SHP77 (cell line): Measurements from ENCODE around the gene KCNMB1.
"Not testable (repeated sequence)": the region's sequence is repeated elsewhere in the genome, so short reads cannot be mapped to it uniquely, and the experiment has no call there.

Experiments
- DNase-seq, 2 experiments: peaks; one replicate each; lab custom pipeline; 2025; lab: John Stamatoyannopoulos, UW

KCNMB1 gene

GRCh38 chr5:170377027-170377426 is 12.1 kb downstream of the KCNMB1 start:
- no peak for DNase-seq

GRCh38 chr5:170376526-170376925 is 12.6 kb downstream of the KCNMB1 start:
- not testable (repeated sequence) for DNase-seq

- no peak for DNase-seq
Observed at GRCh38 chr5:170375283-170375682, 13.9 kb downstream of the KCNMB1 start.

GRCh38 chr5:170372971-170373370 is 16.2 kb downstream of the KCNMB1 start:
- no peak for DNase-seq

- no peak for DNase-seq
Observed at GRCh38 chr5:170368586-170368985, 20.6 kb downstream of the KCNMB1 start.

DNA sequence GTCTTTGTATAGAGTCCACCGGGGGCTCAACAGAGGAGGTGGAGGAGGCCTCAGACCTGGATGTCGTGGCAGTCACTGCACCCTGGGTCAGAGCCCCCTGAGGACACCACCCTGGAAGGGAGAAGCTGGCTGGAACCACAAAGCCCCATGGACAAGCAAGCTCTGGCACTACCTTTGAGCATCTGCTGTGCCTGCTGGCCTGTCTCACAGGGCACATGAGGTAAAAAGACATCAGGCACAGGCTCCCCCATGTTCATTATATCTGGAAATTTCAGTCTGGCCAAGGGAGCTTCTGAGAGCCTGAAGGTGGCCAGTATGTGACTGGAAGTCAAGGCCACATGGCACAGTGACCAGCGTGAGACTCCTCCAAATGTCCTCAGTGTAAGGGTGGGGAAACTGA is 22.9 kb downstream of the KCNMB1 start:
- no peak for DNase-seq

GRCh38 chr5:170365831-170366230 is 23.3 kb downstream of the KCNMB1 start:
- DNase-seq: no peak

- no peak for DNase-seq
Observed at GRCh38 chr5:170365011-170365410, 24.2 kb downstream of the KCNMB1 start.

DNA sequence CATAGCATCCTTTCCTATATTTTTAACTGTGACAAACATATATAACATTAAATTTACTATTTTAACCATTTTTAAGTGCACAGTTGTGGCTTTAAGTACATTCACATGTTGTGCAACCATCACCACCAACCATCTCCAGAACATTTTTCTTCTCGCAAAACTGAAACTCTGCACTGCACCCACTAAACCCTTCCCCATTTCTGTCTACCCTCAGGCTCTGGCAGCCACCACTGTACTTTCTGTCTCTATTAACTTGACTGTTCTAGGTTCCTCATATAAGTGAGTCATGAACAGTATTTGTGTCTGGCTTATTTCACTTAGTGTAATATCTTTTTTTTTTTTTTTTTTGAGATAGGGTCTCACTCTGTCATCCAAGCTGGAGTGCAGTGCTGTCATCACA is 25.5 kb downstream of the KCNMB1 start:
- DNase-seq: no peak

DNA sequence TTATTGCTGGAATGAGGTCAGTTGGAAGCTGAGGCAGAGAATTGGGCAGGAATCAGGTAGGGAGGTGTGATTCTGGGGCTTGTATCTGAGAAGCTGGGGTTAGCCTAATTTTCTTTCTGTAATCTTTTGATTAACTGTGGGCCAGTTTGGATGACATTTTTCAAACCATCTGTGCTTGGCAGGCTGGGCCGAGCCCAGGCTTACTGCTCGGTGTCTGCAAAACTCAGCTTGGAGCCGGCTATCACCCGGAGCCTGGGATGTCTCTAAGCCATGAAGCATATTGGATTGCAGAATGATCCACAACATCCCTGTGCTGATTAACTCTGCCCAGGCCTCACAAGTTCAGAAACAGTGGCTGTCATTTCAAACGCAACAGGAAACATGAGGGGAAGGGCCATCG is 26.5 kb downstream of the KCNMB1 start:
- no peak for DNase-seq

- DNase-seq: no peak
Observed at GRCh38 chr5:170362102-170362501, 27.1 kb downstream of the KCNMB1 start.

GRCh38 chr5:170361616-170362015 is 27.6 kb downstream of the KCNMB1 start:
- no peak for DNase-seq

GRCh38 chr5:170361116-170361515 is 28.1 kb downstream of the KCNMB1 start:
- DNase-seq: no peak

GRCh38 chr5:170360709-170361108 is 28.5 kb downstream of the KCNMB1 start:
- no peak for DNase-seq

DNA sequence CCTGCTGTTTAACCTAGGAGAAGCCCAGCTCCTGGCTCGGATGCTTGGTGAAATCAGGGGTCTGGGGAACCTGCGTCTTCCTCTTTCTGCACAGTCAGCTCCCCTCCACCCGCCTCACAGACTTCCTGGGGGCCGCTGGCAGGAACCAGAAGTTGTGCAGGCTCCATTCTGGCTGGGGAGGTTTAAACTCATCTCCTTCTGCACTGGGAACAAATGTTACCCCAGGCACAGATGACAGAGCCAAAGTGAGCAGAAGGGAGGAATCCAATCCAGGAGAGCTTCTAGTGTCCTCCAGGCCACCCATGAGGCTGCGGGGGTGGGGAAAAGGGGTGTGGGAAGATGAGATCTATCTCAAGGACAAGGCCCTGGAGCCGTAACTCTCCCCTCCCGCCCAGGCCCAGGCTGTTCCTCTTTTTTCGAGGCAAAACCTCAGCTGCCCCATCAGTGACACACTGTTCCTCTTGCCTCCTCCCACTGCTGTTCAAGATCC is 31.2 kb downstream of the KCNMB1 start:
- DNase-seq: no peak

DNA sequence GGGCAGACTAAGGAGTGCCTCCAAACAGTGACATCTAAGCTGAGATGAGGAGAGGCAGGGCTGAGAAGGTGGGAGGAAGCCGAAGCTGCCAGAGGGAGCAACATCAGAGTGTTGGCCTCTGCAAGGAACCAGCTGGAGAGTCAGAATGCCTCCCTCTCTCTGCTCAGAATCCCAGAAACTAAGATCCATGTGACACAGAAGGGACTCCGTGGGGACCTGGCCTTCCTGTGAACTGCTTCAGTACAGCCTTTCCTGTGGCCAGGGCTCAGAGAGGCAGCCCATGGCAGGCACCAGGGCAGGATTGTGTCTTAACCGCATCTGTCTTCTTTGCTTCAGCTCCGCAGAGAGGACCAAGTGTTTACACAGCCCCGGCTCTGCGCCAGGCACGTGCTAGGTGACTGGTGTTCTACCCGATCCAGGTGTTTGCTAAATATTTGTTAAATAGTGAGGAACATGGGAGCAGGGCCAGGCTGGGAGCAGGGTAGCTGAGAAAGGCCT is 33.5 kb downstream of the KCNMB1 start:
- DNase-seq: peak in 1 of 2 experiments; percentile 4

DNA sequence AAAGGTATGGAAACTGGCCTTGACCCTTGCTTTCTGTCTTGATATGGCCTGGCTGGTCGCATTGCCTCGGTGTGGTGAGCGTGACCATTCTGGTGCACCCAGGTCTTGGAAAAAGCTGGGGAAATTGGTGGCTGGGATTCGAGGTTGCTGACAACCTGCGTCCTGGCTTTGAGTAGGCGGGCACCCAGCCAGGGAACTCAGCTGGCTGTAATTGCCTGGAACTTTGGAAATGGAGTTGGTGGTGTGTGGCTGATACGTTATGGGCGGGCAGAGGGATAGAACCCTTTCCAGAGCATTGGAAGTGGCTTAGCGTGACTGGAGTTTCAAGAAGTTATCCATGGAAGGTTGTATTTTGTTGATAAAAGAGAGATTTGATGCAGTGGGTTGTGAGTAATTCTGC is 35.2 kb downstream of the KCNMB1 start:
- no peak for DNase-seq

GRCh38 chr5:170353011-170353761 is 36.0 kb downstream of the KCNMB1 start:
- no peak for DNase-seq

DNA sequence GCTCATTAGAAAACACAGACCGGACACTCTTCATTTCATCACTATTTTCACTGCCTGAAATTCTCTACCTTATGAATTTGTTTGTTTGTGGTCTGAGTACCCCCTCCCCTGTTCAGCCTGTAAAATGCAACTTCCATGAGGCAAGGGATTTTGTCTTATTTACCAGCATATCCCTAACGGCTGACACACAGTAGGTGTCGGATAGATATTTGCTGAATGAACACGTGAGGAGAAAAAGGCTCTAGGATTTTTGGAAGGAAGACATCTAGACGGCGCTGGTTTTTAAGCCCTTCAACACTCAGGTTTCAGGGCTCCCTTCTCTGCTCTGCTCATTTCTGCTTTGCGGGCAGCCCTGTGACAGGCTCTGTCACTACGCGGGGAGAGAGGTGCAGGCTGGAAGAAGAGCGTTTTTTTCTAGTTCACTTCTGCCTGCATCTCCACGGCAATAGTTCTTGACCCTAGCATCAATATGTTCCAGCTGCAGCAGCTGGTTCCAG is 41.0 kb downstream of the KCNMB1 start:
- DNase-seq: no peak

DNA sequence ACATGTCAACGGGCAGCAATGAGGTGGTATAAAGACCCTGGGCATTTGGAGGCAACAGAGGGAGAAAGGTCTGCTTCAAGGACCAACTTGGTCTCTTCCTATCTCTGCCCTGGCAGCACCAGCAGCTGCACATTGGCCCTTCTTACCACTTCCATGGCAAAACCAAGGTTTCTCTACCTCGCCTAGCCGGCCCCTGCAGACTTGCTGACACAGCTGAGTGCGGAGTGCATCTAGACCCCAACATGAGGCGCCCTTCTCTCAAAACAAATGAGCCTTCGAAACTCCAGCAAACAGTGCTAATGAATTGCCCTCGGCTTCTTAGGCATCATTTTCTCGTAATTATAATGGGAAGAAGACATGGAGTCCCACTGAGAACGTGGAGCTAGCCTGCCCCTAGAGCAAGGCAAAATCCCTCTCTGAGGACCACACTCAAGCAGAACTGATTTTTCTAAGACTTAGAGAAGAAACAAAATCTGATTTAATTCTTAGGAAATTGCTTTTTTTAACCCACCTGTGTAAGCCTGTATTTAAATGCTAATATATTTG is 42.1 kb downstream of the KCNMB1 start:
- DNase-seq: no peak

DNA sequence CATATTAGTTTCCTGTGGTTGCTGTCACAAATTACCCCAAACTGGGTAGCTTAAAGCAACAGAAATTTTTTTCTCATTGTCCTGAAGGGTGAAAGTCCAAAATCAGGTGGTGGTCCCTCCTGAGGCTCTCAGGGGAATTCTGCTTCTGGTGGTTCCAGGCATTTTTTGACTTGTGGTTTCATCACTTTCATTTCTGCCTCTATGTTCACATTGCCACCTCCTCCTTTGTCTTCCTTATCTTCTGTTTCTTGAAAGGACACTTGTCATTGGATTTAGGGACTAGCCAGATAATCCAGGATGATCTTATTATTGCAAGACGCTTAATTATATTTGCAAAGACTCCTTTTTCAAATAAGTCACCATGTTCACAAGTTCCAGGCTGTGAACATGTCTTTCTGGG is 43.2 kb downstream of the KCNMB1 start:
- no peak for DNase-seq

- no peak for DNase-seq
Observed at GRCh38 chr5:170343177-170343576, 46.0 kb downstream of the KCNMB1 start.

- DNase-seq: no peak
Observed at GRCh38 chr5:170342153-170342725, 46.9 kb downstream of the KCNMB1 start.
